HEK293T (cell line): ENCODE results near the gene DEPDC1B.

ENCODE experiments used
- ELF4 ChIP-seq: fragments of 450-650 bp; IDR thresholded peaks from 2 replicates; pipeline ENCODE4 v1.6.1; 2017; ENCODE audit warnings: antibody characterized with exemption
- FOXA1 ChIP-seq: fragments of 450-650 bp; IDR thresholded peaks from 2 replicates; pipeline ENCODE4 v1.6.1; 2016; ENCODE audit warnings: mild to moderate bottlenecking
- FOXK2 ChIP-seq: fragments of 450-650 bp; IDR thresholded peaks from 2 replicates; pipeline ENCODE4 v1.6.1; 2016; ENCODE audit warnings: mild to moderate bottlenecking
- HDGF ChIP-seq: fragments of 450-650 bp; IDR thresholded peaks from 2 replicates; pipeline ENCODE4 v1.6.1; 2017; ENCODE audit warnings: antibody characterized with exemption, borderline replicate concordance
- NFRKB ChIP-seq: fragments of 450-650 bp; IDR thresholded peaks from 2 replicates; pipeline ENCODE4 v1.6.1; 2016; ENCODE audit warnings: mild to moderate bottlenecking, moderate library complexity
- SP1 ChIP-seq: fragments of 450-650 bp; IDR thresholded peaks from 2 replicates; pipeline ENCODE4 v1.6.1; 2017
- SUZ12 ChIP-seq: fragments of 450-650 bp; IDR thresholded peaks from 2 replicates; pipeline ENCODE4 v1.6.1; 2016; ENCODE audit warnings: mild to moderate bottlenecking
- TF ChIP-seq, protein P1 (sequence below): fragments of 450-650 bp; IDR thresholded peaks from 2 replicates; pipeline ENCODE4 v1.6.1; 2016

- TF ChIP-seq NFRKB: no peak
- no peak for TF ChIP-seq FOXA1
- TF ChIP-seq FOXK2: no peak
- no peak for TF ChIP-seq SP1
- TF ChIP-seq, protein P1, sequence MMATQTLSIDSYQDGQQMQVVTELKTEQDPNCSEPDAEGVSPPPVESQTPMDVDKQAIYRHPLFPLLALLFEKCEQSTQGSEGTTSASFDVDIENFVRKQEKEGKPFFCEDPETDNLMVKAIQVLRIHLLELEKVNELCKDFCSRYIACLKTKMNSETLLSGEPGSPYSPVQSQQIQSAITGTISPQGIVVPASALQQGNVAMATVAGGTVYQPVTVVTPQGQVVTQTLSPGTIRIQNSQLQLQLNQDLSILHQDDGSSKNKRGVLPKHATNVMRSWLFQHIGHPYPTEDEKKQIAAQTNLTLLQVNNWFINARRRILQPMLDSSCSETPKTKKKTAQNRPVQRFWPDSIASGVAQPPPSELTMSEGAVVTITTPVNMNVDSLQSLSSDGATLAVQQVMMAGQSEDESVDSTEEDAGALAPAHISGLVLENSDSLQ: no peak
- TF ChIP-seq SUZ12: no peak
- no peak for TF ChIP-seq HDGF
- no peak for TF ChIP-seq ELF4
Measured at GRCh38 chr5:60705144-60705543, 5.2 kb upstream of the DEPDC1B start.
